Heart left ventricle (tissue), 13 donors: ENCODE results near the gene NOX4.
A peak's percentile ranks its signal among the peaks of the same experiment; 100 is the strongest.

ENCODE experiments used
- CTCF ChIP-seq, 12 donors: fragments of 200-600 bp; sonication (generic) in 4 of 12; IDR thresholded peaks; one replicate each; pipeline versions ENCODE4 v1.5.0 to v1.8.0; 2018 to 2022; ENCODE audit warnings: antibody characterized with exemption in 12 of 12, mild to moderate bottlenecking in 5 of 12
- POLR2A ChIP-seq, 2 donors: fragments of 450-650 bp; IDR thresholded peaks; one replicate each; pipeline ENCODE4 v1.6.1; 2017; ENCODE audit warnings: antibody characterized with exemption in 2 of 2, mild to moderate bottlenecking in 2 of 2, moderate library complexity in 2 of 2
- donor health status: ischemic (EF 13 %, LVEDD 7.1; RV severe dilation, severe dysfunction).
- donor health status: DM: no; HTN: yes; CAD: no.
- donor health status: DM: no; HTN: no; CAD: no.
- donor health status: ischemic (EF 25% LVEDD 6.9; RV normal size, moderate dysfunction).
- donor health status: ischemic (EF 25% LVEDD 5.7; RV mildly dilated, moderate dysfunction).
- donor health status: ischemic (EF 35%, LVEDD 5.7; RV mildly dilated, moderate dysfunction).
- donor health status: nonischemic (EF 11% LVEDD 7.7; RV severe dilation, severe dysfunction).
- donor health status: DM: yes; HTN: yes; CAD: no.
- donor health status: PGD.
- donor health status: ischemic (EF 29% LVEDD 5.4; RV normal size, mild dysfunction).
- donor health status: nonischemic (EF 23%, LVEDD 6.1; RV moderate dilation, normal function).

- TF ChIP-seq POLR2A (IDR thresholded peaks at IDR 0.05) (no peak), CTCF (IDR thresholded peaks at IDR 0.05) (peak in 1 of 12 donors; percentile 12)
Observed at GRCh38 chr11:89405629-89406028, 85.5 kb downstream of the NOX4 start.
